GM21515 (cell line): ENCODE data around the gene VNN1.
"Not testable (repeated sequence)": the region's sequence is repeated elsewhere in the genome, so short reads cannot be mapped to it uniquely, and the experiment has no call there.

Experiments used
- ATAC-seq: cut with Tn5 transposase; IDR thresholded peaks from one replicate; pipeline ENCODE4 v1.9.1; 2021; ENCODE audit not compliant: unreplicated experiment

Gene VNN1

DNA sequence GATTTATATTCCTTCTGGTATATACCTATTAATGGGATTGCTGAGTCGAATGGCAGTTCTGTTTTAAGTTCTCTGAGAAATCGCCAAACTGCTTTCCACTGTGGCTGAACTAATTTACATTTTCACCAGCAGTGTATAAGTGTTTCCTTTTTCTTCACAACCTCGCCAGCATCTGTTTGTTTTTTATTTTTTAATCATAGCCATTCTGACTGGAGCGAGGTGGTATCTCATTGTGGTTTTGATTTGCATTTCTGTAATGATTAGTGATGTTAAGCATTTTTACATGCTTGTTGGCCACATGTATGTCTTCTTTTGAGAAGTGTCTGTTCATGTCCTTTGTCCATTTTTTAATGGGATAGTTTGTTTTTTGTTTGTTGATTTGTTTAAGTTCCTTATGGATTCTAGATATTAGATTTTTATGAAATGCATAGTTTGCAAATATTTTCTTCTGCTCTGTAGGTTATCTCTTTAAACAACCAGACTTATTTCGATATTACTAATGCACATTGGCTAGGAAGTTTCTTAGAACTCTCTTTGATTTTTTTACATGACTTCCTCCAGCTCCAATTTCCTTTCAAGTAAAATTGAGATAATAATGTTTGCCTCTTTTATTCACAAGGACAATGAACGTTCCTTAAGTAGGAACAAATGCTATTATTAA lies 12.2 kb upstream of the VNN1 start:
- no peak for ATAC-seq

DNA sequence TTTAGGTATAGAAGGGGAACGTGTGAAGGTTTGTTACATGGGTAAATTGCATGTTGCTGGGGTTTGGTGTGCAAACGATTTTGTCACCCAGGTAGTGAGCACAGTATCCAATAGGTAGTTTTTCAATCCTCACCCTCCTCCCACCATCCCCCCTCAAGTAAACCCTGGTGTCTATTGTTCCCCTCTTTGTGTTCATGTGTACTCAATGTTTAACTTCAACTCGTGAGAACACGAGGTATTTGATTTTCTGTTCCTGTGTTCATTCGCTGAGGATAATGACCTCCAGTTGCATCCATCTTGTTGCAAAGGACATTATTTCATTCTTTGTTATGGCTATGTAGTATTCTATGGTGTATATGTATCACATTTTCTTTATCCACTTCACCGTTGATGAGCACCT lies 11.6 kb upstream of the VNN1 start:
- ATAC-seq: no peak

DNA sequence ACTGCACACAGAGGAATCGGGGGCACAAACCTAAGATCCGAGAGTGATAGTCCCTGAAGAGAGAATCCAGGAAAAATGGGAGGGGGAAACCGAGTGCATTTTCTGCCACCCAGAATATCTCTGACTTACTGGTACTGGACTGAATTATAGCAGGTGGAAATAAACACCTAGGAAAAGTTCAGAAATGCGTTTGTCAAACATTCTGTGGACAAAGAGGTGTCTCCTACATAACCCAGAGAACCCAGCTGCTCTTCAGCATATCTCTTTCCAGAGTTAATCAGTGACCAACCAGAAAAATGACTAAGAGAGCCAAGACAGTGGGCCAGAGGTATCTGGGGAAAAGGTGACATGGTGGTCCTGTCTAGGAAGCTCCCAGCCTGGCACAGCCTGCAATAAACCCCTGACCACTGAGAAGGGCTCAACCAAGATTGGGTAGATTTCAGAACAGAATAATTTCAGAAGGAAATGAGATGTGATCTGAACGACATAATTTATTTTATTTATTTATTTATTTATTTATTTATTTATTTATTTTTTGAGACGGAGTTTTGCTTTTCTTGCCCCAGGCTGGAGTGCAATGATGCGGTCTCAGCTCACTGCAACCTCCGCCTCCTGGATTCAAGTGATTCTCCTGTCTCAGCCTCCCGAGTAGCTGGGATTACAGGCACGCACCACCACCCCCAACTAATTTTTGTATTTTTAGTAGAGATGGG lies 6.0 kb upstream of the VNN1 start:
- ATAC-seq: no peak

DNA sequence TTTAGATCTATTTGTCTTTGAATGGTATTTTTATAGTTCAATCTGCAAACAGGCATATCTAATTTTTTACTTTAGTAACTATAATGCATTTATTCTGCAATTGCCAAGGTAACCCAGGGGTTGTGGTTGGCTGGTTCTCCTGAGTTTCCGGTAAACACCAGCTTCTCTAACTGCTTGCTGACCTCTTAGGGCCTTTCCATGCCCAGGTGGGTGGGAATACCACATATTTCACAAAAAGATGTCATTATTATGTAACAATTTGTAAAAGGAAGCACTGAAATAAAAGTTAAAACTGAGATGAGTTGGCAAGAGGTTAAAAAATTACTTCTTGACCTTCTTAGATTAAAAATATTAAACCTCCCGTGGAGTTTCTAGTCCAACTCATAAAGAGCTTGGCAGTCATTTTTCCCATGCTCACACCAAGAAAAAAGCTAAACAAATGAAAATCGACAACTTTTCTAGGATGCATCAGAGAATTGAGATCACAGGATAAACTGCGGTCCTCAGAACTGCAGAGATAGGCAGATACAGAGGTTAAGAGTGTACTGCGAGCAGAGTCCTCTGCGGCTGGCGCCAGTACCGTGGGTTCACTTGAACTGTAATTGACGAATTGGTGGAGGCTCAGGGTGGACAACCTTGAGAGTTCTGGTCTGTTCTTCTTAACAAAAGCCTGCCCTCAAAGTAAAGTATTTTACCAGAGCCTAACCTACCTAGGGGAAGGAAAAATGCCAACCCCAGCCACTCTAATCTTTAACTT lies 2.2 kb upstream of the VNN1 start:
- ATAC-seq: no peak

DNA sequence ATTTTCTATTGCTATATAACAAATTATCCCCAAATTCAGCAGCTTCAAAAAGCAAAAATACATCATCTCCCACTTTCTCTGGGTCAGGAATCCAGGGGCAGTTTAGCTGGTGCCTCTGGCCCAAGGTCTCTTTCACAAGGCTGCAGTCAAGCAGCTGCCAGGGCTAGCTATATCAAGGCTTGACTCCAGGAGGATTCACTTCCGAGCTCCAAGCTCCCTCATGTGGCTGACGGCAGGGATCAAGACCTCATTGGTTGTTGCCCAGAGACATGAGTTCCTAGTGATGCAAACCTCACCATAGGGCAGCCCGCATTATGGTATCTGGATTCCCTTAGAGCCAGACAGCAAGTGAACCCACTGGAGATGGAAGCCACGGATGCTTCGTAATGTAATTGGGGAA lies 1.3 kb upstream of the VNN1 start:
- ATAC-seq: no peak

DNA sequence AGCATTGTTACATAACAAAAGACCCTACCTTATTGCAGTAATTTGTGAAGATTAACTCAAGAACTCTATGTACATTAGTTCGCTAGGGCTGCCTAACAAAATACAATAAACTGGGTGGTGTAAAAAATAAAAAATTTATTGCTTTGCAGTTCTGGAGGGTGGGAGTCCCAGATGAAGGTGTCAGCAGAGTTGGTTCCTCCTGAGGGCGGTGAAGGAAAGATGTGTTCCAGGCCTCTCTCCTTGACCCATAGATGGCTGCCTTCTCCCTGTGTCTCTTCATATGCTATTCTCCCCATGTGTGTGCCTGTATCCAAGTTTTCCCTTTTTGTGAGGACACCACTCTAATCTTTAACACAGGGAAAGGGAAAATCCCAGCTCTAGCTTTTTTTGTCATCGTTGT lies 305 bp upstream of the VNN1 start:
- ATAC-seq: no peak

DNA sequence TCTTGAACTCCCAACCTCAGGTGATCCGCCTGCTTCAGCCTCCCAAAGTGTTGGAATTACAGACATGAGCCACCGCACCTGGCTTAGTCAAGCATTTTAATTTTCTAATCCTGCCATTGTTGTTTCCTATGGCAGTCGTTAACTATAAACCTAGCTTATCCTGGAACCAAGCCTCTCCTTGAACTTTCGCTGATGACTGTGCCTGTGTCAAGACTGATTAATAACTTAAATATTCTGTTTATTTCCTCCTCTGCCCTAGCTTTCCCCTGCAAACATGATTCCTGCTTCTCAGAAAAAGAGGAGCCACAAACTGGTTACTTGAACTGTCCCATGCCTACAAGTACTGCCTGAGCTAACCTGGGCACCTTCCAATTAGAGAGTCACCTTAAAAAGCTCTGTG lies 1.5 kb downstream of the VNN1 start:
- ATAC-seq: no peak

DNA sequence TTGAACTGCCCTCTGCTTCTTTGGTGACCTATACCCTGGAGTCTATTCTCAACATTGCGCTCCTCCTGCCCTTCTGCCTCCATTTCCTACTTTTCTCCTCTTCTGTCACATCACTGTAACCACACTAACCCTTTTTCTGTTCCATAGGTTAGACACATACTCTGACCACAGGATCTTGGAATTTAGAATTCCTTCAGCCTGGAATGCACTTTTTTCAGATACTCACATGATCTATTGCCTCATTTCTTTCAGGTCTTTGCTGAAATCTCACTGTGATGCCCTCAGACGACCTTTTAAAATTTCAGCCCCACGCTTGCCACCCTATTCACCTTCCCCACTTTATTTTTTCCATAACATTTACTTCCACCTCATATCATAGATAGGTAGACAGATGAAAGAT lies 5.1 kb downstream of the VNN1 start:
- ATAC-seq: no peak

DNA sequence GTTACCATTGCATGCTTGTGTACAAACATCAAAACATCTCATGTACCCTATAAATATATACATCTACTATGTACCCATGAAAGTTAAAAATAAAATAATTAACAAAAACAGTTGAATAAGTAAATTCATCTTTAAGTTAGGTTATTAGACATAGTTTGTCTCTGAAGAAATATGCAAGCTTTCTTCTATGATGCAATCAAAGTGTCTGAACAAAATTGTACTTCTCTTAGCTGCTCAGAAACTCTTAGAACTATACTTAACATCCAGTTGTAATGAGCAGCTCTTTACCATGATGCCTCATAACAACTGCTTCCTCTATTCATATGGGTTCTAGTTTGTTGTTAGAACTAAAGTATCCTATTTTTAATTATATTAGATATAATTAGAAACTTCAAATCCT lies 5.9 kb downstream of the VNN1 start:
- ATAC-seq: no peak

DNA sequence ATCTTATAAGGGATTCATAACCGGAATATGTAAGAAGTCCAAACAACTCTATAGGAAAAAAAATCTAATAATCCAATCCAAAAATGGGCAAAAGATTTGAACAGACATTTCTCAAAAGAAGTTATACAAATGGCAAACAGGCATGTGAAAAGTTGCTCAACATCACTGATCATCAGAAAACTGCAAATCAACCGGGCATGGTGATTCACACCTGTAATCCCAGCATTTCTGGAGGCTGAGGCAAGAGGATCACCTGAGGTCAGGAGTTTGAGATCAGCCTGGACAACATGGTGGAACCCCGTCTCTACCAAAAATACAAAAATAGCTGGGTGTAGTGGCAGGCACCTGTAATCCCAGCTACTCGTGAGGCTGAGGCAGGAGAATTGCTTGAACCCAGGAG lies 7.1 kb downstream of the VNN1 start:
- ATAC-seq: not testable (repeated sequence)

DNA sequence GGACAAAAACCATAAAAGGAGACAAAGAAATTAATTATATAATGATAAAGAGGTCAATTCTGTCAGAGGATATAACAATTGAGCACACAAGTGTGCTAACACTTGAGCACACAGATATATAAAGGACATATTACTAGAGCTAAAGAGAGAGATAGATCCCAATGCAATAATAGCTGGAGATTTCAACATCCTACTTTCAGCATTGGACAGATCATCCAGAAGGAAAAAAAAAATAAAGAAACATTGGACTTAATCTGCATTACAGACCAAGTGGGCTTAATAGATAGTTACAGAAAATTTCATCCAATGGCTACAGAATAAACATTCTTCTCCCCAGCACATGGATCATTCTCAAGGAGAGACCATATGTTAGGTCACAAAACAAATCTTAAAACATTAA lies 9.9 kb downstream of the VNN1 start:
- no peak for ATAC-seq

DNA sequence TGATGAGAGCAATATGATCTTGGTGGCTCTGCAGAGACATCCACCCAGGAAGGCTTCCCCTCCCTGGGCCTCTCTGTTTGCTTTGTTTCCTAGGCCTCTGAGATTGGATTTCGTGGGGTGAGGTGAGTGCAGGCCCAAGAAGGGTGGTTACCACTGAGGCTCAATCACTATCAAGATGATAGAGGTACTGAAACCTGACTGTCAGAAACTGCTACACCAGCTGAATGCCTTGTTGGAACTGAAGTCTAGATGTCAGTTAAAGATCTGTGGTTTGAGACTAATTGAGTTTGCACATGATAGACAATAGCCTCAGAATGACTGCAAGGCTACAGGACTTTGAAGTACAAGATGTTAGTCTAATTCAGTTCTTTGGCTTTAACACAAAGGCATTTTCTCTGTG lies 15.2 kb downstream of the VNN1 start:
- ATAC-seq: peak; percentile 91

DNA sequence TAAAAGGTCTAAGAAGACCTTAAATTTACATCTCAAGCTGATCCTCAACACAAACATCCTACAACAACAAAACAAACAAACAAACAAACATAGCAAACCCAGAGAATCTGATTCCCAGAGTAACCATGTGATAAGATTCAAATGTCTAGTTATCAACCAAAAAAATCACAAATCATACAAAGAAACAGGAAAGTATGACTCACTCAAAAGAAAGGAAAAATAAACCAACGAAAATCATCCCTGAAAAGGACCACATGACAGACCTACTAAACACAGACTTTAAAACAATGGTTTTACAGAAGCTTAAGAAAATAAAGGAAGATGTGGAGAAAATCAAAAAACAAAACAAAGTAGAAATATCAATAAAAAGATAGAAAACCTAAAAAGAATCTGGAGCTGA lies 18.1 kb downstream of the VNN1 start:
- no peak for ATAC-seq

DNA sequence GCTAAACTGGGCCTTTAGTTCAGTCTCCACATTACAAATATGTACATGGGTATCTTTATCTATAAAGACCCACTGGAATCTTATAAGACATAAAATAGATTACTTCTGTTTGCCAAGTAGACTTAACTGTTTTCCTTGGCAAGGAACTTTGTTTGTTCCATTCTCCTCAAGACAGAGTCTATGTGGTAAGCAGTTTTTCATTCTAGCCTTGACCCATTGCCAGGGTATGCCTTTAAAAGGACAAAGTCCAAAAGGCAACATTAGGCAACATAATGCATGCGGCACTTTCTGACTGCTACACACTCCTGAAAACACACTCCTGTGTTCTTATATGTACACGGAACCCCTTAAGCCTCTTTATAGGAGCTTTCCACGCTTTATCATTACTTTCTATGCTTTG lies 20.4 kb downstream of the VNN1 start:
- no peak for ATAC-seq

DNA sequence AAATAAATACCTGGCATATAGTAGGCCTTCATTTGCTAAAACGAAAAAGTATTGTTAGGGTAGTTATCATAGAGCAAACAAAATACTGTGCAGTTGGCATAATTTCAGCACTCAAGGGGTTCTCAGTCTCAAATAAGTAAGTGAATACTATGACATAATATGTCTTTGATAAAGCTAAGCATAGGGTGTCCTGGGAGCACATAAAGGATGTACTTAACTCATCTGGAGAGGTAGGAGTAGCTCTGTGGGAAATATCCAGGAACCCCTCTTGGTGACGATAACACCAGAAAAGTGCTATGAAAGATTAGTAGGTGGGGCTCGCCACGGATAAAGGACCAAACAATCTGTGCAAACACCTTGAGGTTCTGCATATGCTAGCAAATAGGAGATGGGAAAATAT lies 23.2 kb downstream of the VNN1 start:
- no peak for ATAC-seq

DNA sequence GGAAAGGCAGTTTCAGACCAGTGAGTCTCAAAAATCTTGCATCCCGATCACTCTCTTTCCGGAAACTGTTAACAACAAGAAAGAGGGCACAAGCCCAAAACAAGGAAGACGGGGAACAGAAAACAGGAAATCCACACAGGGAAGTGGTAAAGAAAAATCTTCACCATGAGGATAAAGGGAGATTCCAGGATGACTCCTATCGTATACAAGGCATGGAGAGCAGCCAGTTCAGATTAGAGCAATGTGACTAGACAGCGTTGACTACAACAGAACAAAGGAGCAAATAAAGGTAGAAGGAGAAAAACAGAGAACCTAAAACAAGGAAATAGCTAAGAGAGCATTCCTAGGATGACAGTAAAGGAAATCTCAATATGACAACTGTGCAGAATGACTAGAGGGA lies 26.5 kb downstream of the VNN1 start:
- ATAC-seq: no peak

DNA sequence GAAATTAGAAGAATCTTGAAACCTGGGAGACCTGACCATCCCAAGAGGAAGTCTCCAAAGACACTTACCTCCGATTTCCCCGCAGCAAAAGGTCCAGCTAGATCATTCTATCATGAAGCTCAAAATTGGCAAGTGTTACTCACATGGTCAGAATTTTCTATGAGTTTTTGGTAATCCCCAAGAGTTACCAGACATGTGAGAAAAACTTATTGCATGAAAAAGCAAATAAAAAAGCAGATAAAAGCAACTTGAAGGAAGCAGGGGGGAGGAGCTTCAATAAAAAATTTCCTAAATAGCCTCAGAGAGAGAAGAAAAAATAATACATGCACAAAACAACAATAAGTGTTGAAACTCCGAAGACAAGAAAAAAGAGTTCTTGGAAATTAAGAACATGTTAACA lies 27.3 kb downstream of the VNN1 start:
- ATAC-seq: no peak

DNA sequence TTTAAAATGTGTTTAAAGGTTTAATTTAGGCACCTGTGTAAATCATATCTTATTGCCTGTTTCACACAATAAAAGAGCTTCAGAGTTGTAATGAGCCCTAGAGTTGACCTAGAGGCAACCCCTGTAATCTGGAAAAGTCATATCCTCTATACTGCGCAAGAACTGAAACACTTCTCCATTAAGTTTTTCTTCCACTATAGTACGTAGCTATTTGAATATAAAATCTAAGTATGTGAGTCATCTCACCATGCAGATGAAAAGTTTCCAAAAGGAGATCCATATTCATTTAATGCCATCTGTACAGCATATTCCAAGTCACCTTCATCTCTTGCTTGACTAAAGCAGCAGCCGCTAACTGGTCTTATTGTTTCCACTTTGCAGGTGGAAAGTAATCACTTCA lies 28.8 kb downstream of the VNN1 start:
- ATAC-seq: no peak

DNA sequence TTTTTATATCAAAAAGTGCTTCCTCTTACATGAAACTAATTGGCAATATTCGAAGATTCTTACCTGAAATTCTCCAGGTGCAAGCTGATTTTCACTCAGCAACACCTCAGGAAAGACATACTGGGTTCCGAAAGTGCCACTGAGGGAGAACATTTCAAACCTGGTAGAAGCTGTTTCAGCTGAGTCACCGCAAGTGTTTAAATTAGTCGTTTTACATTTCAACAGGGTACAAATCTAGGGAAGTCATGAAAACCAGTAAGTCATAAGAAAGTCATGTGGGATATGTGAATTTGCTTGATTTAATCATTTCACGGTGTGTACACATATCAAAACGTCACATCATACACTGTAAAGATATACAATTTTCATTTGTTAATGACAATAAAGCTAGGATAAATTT lies 29.6 kb downstream of the VNN1 start:
- no peak for ATAC-seq

DNA sequence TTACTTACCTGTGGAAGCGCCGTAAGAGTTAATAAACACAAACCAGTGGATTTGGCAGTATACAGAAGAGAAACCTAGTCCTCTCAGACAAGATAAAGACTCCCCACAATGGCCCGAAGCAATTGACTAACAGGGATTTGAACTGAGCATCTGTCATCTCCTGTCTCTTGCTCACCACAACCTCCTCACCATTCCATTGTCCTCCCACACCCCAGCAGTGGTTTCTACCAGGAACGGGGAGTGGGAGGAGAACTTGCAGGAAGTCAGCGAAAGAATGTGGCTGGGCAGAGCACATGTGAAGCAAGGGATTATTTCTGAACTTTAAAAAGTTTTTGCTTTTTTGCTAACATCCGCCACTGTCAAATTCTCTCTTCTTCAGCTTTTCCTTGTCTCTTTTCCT lies 30.3 kb downstream of the VNN1 start:
- no peak for ATAC-seq

DNA sequence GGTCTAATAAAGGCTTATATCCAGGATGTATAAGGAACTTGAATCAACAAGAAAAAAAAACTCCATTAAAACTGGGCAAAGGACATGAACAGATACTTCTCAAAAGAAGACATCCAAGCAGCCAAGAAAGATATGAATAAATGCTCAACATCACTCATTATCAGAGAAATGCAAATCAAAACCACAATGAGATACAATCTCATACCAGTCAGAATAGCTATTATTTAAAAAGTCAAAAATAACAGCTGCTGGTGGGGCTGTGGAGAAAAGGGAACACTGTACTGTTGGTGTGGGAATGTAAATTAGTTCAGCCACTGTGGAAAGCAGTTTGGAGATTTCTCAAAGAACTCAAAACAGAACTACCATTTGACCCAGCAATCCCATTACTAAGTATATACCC lies 34.8 kb downstream of the VNN1 start:
- ATAC-seq: not testable (repeated sequence)

DNA sequence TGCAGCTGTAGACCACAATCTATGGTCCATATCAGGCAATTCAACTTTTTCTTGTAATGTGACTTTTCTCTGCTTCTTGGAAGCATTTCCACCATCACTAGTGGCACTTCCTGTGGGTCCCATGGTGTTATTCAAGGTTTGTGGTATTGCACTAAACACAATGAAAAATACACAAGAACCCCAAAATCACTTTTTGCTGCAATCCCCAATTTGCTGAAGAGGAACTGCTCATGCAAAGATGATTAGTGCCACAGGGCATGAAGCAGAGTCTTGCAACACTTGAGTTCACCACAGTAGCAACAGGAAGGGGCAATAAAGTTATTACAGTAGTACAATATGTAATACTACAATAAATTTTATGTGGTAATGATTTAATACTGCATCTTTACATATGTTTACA lies 38.1 kb downstream of the VNN1 start:
- ATAC-seq: no peak
